Stimulated activated CD4-positive, alpha-beta T cell treated with anti-CD3 and anti-CD28 coated beads, TNF-alpha, amount 100 ng/mL, for 4 hours (primary cell): ENCODE data around the gene GALM.
"Not testable (repeated sequence)": the region's sequence is repeated elsewhere in the genome, so short reads cannot be mapped to it uniquely, and the experiment has no call there.

ENCODE experiments used
- DNase-seq, 3 experiments: peaks; one replicate each; pipeline ENCODE4 v3.0.0-alpha.2; 2020; ENCODE audit warnings: low read depth in 3 of 3

GALM gene

GRCh38 chr2:38739524-38739923 is 73.6 kb downstream of the GALM start:
- no peak for DNase-seq

DNA sequence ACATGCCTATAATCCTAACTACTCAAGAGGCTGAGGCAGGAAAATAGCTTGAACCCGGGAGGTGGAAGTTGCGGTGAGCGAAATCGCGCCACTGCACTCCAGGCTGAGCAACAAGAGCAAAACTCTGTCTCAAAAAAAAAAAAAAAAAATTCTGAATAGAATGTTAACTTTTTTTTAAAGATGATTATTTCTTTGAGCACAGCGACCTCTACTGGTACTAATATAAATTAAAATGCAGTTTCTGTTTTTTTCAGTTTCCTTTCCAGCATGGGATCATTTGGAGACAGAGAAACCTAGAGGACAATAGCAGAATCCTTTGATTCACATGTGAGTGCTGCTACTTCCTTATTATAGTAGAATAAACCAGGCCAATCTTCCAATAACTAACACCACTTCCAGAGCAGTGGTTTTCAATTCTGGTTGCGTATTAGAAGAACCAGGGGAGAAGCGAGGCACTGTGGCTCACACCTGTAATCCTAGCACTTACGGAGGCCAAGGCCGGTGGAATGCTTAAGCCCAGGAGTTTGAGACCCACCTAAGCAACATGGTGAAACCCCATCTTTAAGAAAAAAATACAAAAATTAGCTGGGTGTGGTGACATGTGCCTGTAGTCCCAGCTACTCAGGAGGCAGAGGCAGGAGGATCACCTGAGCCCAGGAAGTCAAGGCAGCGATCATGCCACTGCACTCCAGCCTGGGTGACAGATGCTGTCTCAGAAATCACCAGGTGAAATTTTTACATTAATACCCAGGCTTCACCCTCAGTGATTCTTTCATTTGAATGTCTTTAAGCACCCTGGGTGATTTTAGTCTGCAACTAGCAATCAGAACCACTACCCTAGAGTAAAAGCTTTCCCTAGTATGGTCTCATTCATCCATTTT is 75.2 kb downstream of the GALM start:
- no peak for DNase-seq

DNA sequence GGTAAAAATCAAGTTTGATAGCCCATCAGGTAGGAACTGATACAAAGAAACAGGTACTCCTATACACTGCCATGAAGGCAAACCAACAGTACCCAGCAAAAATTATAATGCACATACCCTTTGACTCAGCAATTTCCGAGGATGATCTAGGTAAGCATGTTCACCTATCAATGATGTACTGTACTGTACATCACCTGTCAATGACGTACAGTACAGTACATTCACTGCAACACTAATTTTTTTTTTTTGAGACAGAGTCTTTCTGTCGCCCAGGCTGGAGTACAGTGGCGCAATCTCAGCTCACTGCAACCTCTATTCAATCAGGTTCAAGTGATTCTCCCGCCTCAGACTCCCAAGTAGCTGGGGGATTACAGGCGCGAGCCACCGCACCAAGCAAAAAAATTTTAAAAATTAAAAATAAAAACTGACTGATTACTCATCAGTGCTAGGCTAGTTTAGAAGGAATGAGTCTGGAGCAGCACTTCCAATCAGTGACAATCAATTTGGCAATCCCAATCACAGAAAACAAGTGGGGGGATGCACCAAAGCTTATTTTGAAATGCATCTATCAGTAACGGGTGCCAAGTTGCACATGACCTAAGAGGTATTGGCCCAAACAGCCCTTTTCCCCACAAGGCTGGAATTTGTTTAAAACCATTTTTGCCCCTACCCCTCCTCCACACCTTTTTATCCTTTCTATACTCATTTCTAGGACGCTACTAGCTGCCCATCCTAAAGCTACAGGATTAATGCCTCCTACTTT is 77.1 kb downstream of the GALM start:
- no peak for DNase-seq

GRCh38 chr2:38743672-38744398 is 77.9 kb downstream of the GALM start:
- DNase-seq: no peak

DNA sequence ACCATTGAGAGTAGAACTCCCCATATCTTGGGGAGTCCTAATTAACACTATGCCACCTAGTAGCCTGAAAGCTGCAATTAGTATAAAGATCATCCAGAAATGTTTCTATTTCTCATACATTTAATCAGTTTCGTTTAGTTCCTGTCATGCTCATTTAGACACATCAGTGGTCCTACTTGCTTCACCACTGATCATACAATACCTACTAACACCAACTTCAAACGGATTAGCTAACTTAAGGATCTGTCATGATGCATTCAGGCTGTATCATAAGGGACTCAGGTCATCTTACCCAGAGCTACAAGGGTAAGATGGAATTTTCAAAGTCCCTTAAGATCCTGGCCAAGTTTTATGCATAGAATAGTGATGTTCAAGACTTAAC is 78.5 kb downstream of the GALM start:
- no peak for DNase-seq

GRCh38 chr2:38745267-38745666 is 79.4 kb downstream of the GALM start:
- DNase-seq: no peak

- no peak for DNase-seq
Observed at GRCh38 chr2:38747007-38747424, 81.1 kb downstream of the GALM start.

DNA sequence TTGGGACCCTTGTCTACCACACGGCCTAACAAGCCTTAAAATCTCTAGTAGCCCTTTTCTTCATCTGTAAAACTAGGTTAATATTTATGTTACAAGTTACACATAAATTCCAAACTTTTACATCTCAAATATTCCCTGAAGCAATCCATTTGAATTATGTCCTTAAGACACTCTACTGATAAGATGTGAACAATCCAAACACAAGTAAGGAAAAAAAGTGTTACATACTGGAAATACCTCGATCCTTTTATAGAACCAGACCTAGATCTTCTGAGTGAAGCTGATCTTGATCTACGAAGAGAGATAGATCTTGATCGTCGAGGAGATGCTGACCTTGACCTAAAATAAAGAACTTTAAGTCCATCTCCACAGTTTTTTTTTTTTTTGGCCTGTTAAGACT is 81.9 kb downstream of the GALM start:
- DNase-seq: no peak

GRCh38 chr2:38748391-38748790 is 82.5 kb downstream of the GALM start:
- DNase-seq: no peak

GRCh38 chr2:38748943-38749804 is 83.3 kb downstream of the GALM start:
- no peak for DNase-seq

DNA sequence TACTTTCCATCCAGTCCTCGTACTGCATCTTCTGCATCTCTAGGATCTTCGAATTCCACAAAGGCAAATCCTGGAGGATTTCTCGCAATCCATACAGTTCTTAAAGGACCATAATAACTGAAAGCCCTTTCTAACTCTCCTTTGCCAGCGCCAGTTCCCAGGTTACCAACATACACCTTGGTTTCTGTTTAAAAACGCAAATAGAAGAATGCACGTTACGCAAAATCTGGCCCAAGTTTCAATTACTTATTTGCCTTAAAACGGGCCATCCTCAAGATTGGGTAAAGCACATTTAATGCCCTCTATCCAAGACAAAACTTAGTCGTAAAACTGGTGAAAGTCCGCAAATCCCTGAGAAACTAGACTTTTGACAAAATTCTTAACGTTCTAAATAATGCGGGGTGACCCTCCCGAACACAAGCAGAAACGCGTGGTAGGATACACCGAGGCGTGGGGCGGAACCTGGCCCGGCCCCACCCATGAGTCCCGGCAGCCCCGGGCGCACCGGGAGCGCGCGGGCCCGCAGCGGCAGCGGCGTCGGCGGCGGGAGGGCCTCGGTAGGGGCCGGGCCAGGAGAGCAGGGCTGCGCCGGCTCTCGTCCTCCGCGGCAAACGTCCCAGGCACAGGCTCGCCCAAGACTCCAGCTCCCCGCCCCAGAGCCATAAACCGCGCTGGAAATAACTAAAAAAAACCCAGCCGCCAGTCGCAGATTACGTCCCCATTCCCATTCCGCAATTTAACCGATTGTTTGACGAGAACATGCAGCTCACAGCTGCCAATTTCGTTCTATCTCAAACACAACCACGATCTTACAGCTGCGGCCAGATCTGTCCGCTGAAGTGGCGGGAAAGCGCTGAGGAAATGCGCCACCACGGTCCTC is 84.3 kb downstream of the GALM start:
- peak; percentile 27 to 35 (median 28) for DNase-seq

DNA sequence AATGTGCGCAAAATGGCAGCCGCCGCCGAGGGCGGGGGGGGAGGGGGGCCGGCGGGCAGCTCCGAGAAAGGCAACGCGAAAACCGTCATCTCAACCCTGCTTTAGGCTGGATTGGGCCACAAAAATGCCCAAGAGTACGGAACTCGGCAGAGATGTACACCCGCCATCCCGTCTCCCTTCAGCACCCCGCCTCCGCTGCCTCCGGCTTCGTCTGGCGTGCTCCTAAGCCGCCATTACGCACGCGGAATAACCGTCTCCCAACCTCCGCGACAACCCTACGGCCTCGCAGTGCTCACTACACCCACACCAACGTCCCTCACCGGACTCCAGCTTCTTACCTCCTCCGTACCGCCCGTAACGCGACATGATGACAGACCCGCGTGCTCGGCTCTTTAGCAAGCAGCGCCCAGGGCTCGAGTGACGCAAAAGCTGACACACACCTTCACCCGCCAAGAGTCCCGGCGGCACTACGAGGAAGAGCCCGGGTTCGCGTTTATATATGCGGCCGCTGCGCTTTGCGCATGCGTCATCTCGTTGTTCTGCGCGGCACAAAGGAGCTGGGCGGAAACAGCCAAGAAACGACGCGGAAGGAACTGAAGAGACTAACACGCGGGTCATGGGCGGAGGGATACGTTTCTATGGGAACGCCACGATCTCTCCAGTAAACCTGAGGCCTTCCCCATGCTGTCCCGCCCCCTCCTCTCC is 85.1 kb downstream of the GALM start, which contains the start of gene SRSF7:
SRSF7 (minus strand) TSS at position 471 of the 705 bp plus-strand sequence; CDS start at position 366, 105 bp downstream.
- DNase-seq: peak; percentile 95 to 98 (median 97)

DNA sequence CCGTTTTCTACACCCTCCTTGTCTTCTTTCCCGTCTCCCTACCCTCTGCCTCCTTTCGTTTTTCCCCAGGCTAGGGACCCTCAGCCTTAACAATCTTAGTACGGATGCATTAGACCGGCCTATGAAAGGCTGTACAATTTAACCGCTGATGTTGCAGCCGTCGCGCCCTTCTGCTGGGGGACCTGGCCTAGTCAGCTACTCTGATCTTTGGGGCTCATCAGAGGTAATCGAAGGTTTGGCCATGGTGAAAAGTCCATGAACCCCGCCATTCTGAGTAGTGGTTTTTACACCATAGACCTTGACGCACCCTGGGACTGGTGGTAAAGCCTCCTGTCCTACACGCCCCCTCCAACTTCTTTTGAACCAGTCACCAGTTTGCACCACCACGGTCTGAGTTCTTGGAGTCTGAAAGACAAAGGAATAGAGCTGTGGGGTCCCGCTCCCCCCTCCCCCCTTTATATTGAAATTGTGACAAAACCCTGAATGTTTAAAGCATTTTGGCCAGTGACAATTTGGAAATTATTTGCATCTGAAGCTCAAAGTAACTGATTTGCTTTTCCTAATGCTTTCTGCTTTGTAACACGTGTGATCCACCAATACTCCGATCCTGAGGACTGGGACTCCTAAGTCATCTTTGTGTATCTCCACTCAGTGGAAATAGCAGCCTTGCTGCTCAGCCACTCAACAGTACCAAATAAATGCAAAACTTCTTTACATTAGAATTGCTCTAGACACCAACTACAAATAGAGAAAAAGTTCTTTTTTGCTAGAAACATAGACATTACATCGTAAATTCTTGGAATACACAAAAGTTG is 85.9 kb downstream of the GALM start:
- DNase-seq: peak in 1 of 3 experiments; percentile 16

GRCh38 chr2:38754049-38754448 is 88.1 kb downstream of the GALM start:
- DNase-seq: no peak

DNA sequence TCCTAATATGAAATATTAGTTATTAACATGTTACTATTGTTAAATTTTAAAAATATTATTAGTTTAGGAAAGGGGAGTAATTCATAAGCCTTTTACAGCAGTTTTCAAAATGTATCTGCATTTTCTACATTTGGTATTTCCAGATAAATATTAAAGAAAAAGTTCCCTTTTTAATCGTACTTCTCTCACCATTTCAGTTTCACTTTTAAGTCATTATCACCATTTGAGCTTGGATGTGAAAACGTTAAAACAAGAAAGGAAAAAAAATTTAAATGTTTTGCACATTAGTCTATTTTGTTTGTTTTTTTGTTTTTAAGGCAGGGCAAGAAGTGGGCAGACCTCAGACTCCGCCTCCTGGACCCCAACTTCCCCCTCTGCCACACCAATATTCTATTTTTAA is 88.6 kb downstream of the GALM start:
- DNase-seq: no peak

DNA sequence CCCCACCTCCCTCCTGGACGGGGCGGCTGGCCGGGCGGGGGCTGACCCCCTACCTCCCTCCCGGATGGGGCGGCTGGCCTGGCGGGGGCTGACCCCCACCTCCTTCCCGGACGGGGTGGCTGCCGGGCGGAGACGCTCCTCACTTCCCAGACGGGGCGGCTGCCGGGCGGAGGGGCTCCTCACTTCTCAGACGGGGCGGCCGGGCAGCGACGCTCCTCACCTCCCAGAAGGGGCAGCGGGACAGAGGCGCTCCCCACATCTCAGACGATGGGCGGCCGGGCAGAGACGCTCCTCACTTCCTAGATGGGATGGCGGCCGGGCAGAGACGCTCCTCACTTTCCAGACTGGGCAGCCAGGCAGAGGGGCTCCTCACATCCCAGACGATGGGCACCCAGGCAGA is 90.0 kb downstream of the GALM start:
- DNase-seq: not testable (repeated sequence)

DNA sequence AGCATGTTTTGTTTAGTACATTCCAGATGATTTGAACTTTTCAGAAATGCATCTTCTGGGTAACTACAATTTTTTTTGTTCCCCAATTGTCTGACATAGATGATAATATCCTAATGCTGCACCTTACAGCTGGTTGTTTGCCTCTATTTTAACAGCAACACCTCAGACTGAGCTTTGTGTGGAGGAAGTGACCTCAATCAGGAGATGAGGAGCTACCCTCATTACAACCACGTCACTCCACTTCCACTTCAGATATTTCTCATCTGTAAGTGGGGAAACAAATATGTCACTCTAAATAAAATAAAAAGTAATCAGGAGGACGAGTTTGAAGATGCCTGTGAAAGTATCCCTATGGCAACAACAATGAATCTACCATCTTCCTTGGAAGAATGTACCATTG is 97.3 kb downstream of the GALM start:
- no peak for DNase-seq

- no peak for DNase-seq
Observed at GRCh38 chr2:38763728-38764127, 97.8 kb downstream of the GALM start.

DNA sequence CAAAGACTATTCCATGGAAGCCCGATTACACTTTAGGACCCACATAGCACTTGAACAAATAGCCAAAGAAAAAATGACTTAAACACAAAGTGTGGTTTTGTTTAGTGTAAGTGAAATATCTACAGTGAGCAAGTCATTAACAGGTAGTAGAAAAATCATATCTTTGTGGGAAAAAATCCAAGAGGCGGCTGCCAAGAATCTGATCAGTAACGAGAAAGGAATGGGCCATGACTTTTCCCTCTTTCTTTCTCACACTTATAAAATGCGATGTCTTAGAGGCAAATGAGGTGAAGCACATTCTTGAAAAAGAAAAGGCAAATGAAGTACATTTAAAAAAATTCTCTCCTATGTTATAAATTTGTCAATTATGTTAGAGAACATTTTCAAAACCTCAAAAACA is 99.2 kb downstream of the GALM start:
- no peak for DNase-seq
